ENCODE results near the gene SPTB. TPM values are rescaled to one million over a fixed set of nuclear protein-coding genes. Genes with fewer than 3 reads are reported as not detected.

SPTB gene
- total RNA-seq, 1 experiment from 2014 or later: 2.3 TPM

GRCh38 chr14:64920465-64920864 is 40.8 kb upstream of the SPTB start:
- no peak overlapping the region for H2BK120ac ChIP-seq (ENCODE audit: low read depth, low read length, poor library complexity, severe bottlenecking)
- H3K9ac ChIP-seq (ENCODE audit: extremely low read depth, insufficient read length, low read length): no peak overlapping the region
- H2AK5ac ChIP-seq (ENCODE audit: insufficient read length, low read length): no peak overlapping the region
- no peak overlapping the region for H2BK20ac ChIP-seq (ENCODE audit: low read depth, low read length, poor library complexity, severe bottlenecking)
- H3K4me3 Mint-ChIP-seq: no peak overlapping the region
- no peak for TF ChIP-seq CTCF (conservative IDR thresholded peaks at IDR 0.05)
- no peak overlapping the region for H2BK15ac ChIP-seq (ENCODE audit: low read depth, low read length)
- H3K23ac ChIP-seq (ENCODE audit: insufficient read length, low read depth, low read length): no peak overlapping the region
- no peak overlapping the region for H2BK12ac ChIP-seq (ENCODE audit: insufficient read length, low read depth, low read length)
- H3K56ac ChIP-seq (ENCODE audit: insufficient read length, low read depth, low read length): no peak overlapping the region
- no peak for DNase-seq
- H3K27me3 ChIP-seq (ENCODE audit: insufficient read depth, low read length): no peaks in the 10 kb centered on the region
- no peak overlapping the region for H3K4me2 ChIP-seq (ENCODE audit: insufficient read depth, insufficient read length, low read length)
- H4K20me1 ChIP-seq (ENCODE audit: control insufficient read depth, insufficient read depth, insufficient read length): no peaks in the 10 kb centered on the region
- no peaks in the 10 kb centered on the region for H3K9me3 ChIP-seq (ENCODE audit: control insufficient read depth, low read depth, low read length)
- no peak overlapping the region for H3K4ac ChIP-seq (ENCODE audit: low read depth, low read length)
- H3K27ac Mint-ChIP-seq: no peak overlapping the region
- no peak overlapping the region for H4K91ac ChIP-seq (ENCODE audit: insufficient read length, low read depth, low read length)
- no peak overlapping the region for H3K27ac ChIP-seq (ENCODE audit: insufficient read length, low read depth, low read length)
- H3K36me3 Mint-ChIP-seq (ENCODE audit: insufficient read depth in 1 of 3, low read depth in 3 of 3): peaks cover 6 to 19% (median 12%) of the 10 kb centered on the region in 3 experiments; a peak in 6 of 7 replicates
- no peak overlapping the region for H4K5ac ChIP-seq (ENCODE audit: insufficient read length, low read depth, low read length)
- WGBS (ENCODE audit: extremely low coverage, insufficient read length, low lambda C conversion rate): no CpG with 5 or more reads among the region's 2 CpGs
- no peak overlapping the region for H3K18ac ChIP-seq (ENCODE audit: insufficient read length, low read depth, low read length)
- H3K9me3 Mint-ChIP-seq: no peaks in the 10 kb centered on the region
- peaks cover 0 to 9% of the 10 kb centered on the region in 2 experiments; a peak in 2 of 4 replicates for H3K4me1 Mint-ChIP-seq
- H3K79me2 ChIP-seq (ENCODE audit: insufficient read depth, low read length): peaks cover under 1% of the 10 kb centered on the region; the same call in 1 of the 2 replicates
- H4K8ac ChIP-seq (replicated peaks; ENCODE audit: insufficient read length, low read depth, low read length): no peak overlapping the region
- H2AFZ ChIP-seq (ENCODE audit: low read length): no peak overlapping the region
- H3K4me1 ChIP-seq (ENCODE audit: insufficient read depth, low read length): no peaks in the 10 kb centered on the region
- no peaks in the 10 kb centered on the region for H3K23me2 ChIP-seq (ENCODE audit: insufficient read length, low read depth, low read length, poor library complexity, severe bottlenecking)
- no peak overlapping the region for H3T11ph ChIP-seq (ENCODE audit: low read length)
- peaks cover 6% of the 10 kb centered on the region for H3K79me1 ChIP-seq (ENCODE audit: insufficient read depth, low read depth, low read length, poor library complexity, severe bottlenecking)
- H2BK5ac ChIP-seq (ENCODE audit: insufficient read length, low read length): no peak overlapping the region
- H3K14ac ChIP-seq (ENCODE audit: insufficient read depth, low read length): no peak overlapping the region
- no peaks in the 10 kb centered on the region for H3K27me3 Mint-ChIP-seq (ENCODE audit: low read depth)
